Measurements from ENCODE around the gene SLC9A9.

SLC9A9 gene

GRCh38 chr3:143243686-143244085 is 604.6 kb downstream of the SLC9A9 start:
- DNase-seq (ENCODE audit: low read depth) = no peak

- DNase-seq (ENCODE audit: low read depth) = no peak
Observed at GRCh38 chr3:143242691-143243090, 605.6 kb downstream of the SLC9A9 start.

DNA sequence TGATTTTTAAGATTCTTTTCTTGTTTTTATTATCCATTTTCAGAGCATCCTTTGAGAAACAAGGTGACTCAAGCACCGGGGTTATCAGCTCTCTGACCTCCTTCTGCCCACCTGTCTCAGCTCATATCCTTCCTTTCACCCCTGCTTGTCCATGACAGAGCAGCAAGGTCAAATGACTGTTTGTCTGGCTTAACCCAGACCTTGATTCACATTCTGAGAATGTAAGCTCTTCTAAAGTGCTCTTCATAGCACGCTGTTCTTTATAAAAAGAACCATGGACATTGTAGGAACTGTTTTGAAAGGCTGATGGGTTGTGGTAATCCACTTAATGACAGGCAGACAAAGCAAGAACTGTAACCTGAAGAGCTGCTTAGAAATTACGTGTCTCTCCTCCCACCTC is 606.2 kb downstream of the SLC9A9 start:
- DNase-seq (ENCODE audit: low read depth) = no peak

DNA sequence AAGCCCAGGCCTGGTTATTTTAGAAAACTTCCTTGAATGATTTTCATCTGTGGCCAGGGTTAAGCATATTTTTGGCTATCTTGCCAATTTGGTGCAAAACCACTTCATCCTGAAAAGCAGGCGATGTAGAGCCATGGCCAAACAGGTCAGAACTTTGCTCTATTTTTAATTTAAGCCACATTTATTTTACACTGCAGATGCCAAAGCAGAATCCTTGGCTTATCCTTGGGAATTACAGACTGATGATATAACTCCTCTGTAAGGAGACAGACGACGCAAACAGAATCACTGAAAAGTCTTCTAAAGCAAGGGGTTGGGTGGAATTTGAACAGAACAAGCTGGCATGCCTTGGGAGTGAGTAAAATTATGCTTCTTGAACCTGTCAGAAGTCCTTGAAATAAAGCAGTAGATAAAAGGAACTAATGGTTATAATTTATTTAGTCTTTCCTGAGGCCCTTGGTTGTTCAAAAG is 606.8 kb downstream of the SLC9A9 start:
- no peak for DNase-seq (ENCODE audit: low read depth)

- no peak for DNase-seq (ENCODE audit: low read depth)
Observed at GRCh38 chr3:143240886-143241285, 607.4 kb downstream of the SLC9A9 start.

DNA sequence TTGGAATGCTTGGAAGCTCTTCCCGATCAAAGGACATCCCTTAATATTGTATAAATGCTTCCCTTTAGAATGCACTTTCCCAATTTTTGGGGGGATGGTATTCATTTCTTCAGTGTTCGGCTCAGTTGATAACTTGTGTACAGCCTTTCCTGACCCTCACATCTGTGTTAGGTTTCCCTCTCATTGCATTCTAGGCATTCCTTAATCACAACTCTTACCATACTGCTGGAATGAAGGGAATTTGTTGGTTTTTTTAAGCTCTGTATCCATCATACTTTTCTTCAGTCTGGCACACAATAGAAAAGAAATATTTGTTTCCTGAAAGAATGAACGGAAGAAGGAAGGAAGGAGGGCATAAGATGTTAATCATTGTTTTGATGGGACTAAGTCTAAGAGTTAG is 609.2 kb downstream of the SLC9A9 start:
- no peak for DNase-seq (ENCODE audit: low read depth)

- no peak for DNase-seq (ENCODE audit: low read depth)
Observed at GRCh38 chr3:143237077-143237627, 611.1 kb downstream of the SLC9A9 start.

GRCh38 chr3:143236226-143236964 is 611.9 kb downstream of the SLC9A9 start:
- no peak for DNase-seq (ENCODE audit: low read depth)

- no peak for DNase-seq (ENCODE audit: low read depth)
Observed at GRCh38 chr3:143235614-143236204, 612.6 kb downstream of the SLC9A9 start.

GRCh38 chr3:143234526-143234925 is 613.7 kb downstream of the SLC9A9 start:
- DNase-seq (ENCODE audit: low read depth) = no peak

DNA sequence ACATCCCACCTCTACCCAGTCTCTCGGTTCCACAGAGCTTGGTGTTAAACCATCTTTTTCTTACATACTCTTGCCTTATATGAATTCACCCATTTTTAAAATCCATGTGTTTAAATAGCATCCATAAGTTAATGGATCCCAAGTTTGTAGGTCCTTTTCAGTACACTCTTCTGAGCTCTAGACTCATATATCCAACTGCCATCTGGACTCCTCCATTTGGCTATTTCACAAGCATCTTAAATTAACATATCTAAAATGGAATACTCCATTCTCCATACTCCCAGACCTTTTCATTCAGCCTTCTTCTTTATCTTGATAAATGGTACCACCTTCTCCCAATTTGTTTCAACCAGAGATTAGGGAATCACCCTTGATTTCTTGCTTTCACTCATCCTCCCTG is 615.3 kb downstream of the SLC9A9 start:
- no peak for DNase-seq (ENCODE audit: low read depth)

- no peak for DNase-seq (ENCODE audit: low read depth)
Observed at GRCh38 chr3:143228405-143228804, 619.9 kb downstream of the SLC9A9 start.

GRCh38 chr3:143226678-143227291 is 621.5 kb downstream of the SLC9A9 start:
- DNase-seq (ENCODE audit: low read depth) = no peak

GRCh38 chr3:143224716-143225115 is 623.6 kb downstream of the SLC9A9 start:
- no peak for DNase-seq (ENCODE audit: low read depth)

DNA sequence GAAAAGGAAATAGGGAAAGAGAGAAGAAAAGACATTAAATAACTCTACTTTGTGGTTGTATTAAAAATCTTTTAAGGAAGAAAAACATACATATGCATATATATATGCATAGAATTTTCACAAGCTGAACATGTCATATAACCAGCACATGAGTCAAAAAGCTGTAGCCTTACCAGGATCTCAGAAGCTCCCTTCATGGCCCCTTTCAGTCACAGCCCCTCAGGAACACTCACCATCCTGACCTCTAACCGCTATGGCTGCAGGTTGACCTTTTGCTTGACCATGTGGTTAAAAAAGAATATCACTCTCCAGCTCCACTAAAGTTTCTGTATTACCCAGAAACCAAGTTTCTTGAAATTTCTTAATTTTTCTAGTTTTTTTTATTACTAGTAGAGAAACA is 625.3 kb downstream of the SLC9A9 start:
- no peak for DNase-seq (ENCODE audit: low read depth)

DNA sequence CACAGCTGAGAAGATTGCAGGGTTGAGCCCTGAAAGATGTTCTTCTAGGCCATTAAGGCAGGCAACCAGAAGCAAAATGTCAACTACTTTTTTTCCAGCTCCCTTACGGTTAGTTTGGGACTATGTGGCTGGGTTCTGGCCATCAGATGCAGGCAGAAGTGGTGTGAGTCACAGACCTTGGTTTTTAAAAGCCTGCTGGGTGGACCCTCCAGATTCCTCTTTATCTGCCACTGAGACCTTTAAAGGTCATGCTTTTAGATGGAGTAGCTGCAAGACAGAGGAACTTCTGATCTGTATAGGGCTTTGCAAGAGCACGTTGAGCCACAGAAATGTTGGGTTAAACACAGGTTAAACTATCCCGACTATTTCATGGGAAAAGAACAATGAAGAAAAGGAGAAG is 625.8 kb downstream of the SLC9A9 start:
- DNase-seq (ENCODE audit: low read depth) = no peak

DNA sequence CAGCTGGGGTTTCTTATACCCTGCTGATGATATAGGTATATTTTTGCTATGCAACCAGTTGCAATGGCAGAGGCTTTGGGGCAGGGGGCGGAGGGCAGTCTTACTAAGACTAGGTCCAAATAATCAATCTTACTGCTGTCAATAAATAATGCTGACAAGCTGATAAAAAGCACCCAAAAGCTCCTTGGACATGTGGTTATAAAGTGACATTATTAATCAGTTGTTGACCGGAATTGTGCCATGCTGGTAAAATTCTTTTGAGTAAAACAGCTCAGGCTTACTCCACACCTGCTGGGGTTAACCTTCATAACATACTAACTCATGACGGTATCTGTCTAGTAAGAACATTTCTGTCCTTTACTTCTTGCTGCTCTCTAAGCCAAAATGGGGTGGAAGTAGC is 626.8 kb downstream of the SLC9A9 start:
- DNase-seq (ENCODE audit: low read depth) = no peak

- DNase-seq (ENCODE audit: low read depth) = no peak
Observed at GRCh38 chr3:143220741-143221140, 627.5 kb downstream of the SLC9A9 start.

- DNase-seq (ENCODE audit: low read depth) = no peak
Observed at GRCh38 chr3:143218166-143218835, 630.0 kb downstream of the SLC9A9 start.

DNA sequence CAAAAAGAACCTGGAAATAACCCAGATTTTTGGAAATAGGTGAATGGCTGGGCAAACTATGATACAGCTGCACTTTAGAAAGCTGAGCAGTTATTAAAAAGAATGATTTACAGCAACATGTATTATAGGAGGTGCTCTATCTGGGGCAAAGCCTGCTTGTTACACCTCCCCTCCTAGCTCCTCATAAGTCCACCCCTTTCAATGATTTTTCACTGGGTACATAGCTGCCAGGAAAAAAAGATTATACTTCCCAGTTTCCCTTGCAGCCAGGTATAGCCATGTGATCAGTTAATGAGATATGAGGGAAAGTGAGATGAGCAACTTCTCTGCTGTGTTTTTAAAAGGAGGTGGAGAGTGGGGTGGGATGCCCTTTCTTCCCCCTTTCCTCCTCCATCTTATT is 631.0 kb downstream of the SLC9A9 start:
- no peak for DNase-seq (ENCODE audit: low read depth)

DNA sequence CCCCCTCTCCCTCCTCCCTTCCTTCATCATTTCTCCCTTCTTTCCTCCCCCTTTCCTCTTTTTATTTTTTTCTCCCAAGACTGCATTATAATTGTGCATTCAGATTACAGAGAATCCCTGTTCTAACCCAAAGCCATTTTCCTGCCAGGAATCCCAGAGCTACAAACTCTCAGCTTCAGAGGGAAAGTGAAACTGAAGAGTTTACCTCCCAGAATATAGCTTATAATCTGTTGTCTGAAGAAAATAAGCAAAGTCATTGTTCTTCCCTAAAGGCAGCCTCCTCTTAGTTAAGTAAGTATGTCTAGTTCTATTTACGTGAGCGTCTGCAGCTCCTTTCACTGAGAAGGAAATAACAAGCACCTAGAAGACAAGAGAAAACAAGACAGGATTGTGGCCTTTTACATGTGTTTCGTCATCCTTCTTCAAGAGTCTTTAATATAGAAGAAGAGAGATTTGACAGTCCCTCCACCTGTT is 631.5 kb downstream of the SLC9A9 start:
- DNase-seq (ENCODE audit: low read depth) = no peak

All from T follicular helper cell (primary cell).